HL-60 (cell line): ENCODE data around the gene WDR55.

Experiments
- POLR2AphosphoS5 ChIP-seq: IDR thresholded peaks from 2 replicates; pipeline ENCODE4 v1.6.1; 2012; ENCODE audit warnings: low read depth
- SPI1 ChIP-seq: IDR thresholded peaks from 2 replicates; pipeline ENCODE4 v1.6.1; 2012; ENCODE audit warnings: low read depth, mild to moderate bottlenecking, borderline replicate concordance
- TF ChIP-seq, protein P1 (sequence below): IDR thresholded peaks from one replicate; pipeline ENCODE4 v1.5.1; 2011; ENCODE audit warnings: low read length, control low read depth, inconsistent platforms; ENCODE audit not compliant: insufficient read depth
- TF ChIP-seq, protein P2 (sequence below): IDR thresholded peaks from 2 replicates; pipeline ENCODE4 v1.6.1; 2012; ENCODE audit warnings: low read depth; ENCODE audit not compliant: insufficient replicate concordance

DNA sequence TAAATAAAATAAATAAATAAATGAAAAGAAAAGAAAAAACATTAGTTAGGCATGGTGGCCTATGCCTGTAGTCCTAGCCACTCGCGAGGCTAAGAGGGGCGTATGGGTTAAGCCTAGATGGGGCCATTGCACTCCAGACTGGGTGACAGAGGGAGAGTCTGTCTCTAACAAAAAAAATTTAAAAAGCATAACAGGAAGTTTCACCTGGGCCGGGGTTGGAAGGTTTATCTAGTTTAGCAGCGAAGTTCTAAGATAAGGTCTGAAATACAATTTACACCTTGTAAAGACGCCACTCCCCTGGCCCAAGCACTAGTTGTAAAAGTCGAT, 53.5 kb downstream of the WDR55 start:
- TF ChIP-seq, protein P1, sequence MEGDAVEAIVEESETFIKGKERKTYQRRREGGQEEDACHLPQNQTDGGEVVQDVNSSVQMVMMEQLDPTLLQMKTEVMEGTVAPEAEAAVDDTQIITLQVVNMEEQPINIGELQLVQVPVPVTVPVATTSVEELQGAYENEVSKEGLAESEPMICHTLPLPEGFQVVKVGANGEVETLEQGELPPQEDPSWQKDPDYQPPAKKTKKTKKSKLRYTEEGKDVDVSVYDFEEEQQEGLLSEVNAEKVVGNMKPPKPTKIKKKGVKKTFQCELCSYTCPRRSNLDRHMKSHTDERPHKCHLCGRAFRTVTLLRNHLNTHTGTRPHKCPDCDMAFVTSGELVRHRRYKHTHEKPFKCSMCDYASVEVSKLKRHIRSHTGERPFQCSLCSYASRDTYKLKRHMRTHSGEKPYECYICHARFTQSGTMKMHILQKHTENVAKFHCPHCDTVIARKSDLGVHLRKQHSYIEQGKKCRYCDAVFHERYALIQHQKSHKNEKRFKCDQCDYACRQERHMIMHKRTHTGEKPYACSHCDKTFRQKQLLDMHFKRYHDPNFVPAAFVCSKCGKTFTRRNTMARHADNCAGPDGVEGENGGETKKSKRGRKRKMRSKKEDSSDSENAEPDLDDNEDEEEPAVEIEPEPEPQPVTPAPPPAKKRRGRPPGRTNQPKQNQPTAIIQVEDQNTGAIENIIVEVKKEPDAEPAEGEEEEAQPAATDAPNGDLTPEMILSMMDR = no peak
- TF ChIP-seq POLR2AphosphoS5 (no peak), SPI1 (no peak)
- TF ChIP-seq, protein P2, sequence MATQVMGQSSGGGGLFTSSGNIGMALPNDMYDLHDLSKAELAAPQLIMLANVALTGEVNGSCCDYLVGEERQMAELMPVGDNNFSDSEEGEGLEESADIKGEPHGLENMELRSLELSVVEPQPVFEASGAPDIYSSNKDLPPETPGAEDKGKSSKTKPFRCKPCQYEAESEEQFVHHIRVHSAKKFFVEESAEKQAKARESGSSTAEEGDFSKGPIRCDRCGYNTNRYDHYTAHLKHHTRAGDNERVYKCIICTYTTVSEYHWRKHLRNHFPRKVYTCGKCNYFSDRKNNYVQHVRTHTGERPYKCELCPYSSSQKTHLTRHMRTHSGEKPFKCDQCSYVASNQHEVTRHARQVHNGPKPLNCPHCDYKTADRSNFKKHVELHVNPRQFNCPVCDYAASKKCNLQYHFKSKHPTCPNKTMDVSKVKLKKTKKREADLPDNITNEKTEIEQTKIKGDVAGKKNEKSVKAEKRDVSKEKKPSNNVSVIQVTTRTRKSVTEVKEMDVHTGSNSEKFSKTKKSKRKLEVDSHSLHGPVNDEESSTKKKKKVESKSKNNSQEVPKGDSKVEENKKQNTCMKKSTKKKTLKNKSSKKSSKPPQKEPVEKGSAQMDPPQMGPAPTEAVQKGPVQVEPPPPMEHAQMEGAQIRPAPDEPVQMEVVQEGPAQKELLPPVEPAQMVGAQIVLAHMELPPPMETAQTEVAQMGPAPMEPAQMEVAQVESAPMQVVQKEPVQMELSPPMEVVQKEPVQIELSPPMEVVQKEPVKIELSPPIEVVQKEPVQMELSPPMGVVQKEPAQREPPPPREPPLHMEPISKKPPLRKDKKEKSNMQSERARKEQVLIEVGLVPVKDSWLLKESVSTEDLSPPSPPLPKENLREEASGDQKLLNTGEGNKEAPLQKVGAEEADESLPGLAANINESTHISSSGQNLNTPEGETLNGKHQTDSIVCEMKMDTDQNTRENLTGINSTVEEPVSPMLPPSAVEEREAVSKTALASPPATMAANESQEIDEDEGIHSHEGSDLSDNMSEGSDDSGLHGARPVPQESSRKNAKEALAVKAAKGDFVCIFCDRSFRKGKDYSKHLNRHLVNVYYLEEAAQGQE = no peak
